Progenitor cell of endocrine pancreas (in vitro differentiated cells): ENCODE measurements around the gene SYNGR2. TPM values are rescaled to one million over a fixed set of nuclear protein-coding genes. Genes with fewer than 3 reads are reported as not detected.

Experiments used
- DNase-seq: peaks from one replicate; pipeline ENCODE4 v3.0.0; 2021; ENCODE audit warnings: low spot score; ENCODE audit not compliant: unreplicated experiment
- H3K27ac Mint-ChIP-seq: 2 replicates; pipeline ENCODE4 v1.8.0; 2021; ENCODE audit warnings: mild to moderate bottlenecking, moderate library complexity, mixed read lengths
- H3K27me3 Mint-ChIP-seq: 2 replicates; pipeline ENCODE4 v1.8.0; 2021; ENCODE audit warnings: mixed read lengths
- H3K36me3 Mint-ChIP-seq: 2 replicates; pipeline ENCODE4 v1.8.0; 2022; ENCODE audit warnings: mixed read lengths; ENCODE audit not compliant: insufficient read depth
- H3K4me1 Mint-ChIP-seq: 2 replicates; pipeline ENCODE4 v1.8.0; 2021; ENCODE audit warnings: low read depth, mixed read lengths
- H3K4me3 Mint-ChIP-seq: 2 replicates; pipeline ENCODE4 v1.8.0; 2021; ENCODE audit warnings: low read depth, mild to moderate bottlenecking, moderate library complexity, mixed read lengths
- H3K9me3 Mint-ChIP-seq: 2 replicates; pipeline ENCODE4 v1.8.0; 2021; ENCODE audit warnings: low read depth, mixed read lengths
- CTCF ChIP-seq: fragments of 200-600 bp; sonication (generic); IDR thresholded peaks from one replicate; pipeline ENCODE4 v1.5.0; 2021; ENCODE audit warnings: antibody characterized with exemption, mild to moderate bottlenecking; ENCODE audit not compliant: unreplicated experiment
- total RNA-seq: library from RNA; stranded (reverse); gene quantifications from 2 replicates; pipeline ENCODE4 v1.2.1, GENCODE V29; 2021

SYNGR2 gene
- total RNA-seq, 1 donor from 2014 or later: 51.5 TPM

DNA sequence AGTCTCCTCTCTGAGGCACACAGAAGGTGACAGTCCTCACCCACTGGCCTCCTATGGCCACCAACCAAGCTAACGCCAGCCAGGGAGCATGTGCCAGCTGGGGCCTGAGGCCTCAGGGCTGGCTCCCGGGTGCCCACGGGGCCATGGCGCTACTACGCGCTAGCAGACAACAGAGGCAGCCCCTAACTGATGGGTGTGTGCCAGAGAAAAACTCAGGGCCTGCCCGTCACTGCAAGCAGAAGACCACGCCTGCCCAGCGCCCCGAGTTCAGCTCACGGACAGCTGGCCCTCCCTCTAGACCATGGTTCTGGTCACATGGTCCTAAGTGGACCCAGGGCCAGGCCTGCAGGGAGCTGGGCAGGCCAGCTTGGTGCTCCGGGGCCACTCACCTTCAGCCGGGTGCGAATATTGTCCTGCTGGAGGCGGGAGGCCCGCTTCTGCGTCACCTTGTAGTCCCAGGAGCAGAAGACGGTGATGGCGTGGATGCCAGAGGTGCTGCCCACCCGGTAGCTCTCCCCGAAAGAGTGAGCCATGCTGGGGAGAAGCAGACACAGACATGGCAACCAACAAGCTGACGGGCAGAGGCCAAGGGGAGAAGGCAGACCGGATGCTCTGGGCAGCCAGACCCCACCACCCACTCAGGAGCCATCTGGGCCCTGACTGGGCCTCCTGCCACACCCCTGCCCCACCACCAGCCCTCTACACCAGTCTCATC is 46.0 kb upstream of the SYNGR2 start:
- Mint-ChIP-seq H3K4me3 (no peak overlapping the region), H3K27ac (no peak overlapping the region), H3K9me3 (no peaks in the 10 kb centered on the region), H3K4me1 (peaks cover 11% of the 10 kb centered on the region), H3K27me3 (no peaks in the 10 kb centered on the region), H3K36me3 (peaks cover 7% of the 10 kb centered on the region)
- TF ChIP-seq CTCF: no peak
- no peak for DNase-seq

GRCh38 chr17:78122931-78123249 is 45.5 kb upstream of the SYNGR2 start:
- no peaks in the 10 kb centered on the region for H3K27me3 Mint-ChIP-seq
- no peak for DNase-seq
- peaks cover 6% of the 10 kb centered on the region for H3K4me1 Mint-ChIP-seq
- H3K36me3 Mint-ChIP-seq: peaks cover 7% of the 10 kb centered on the region
- no peak overlapping the region for H3K4me3 Mint-ChIP-seq
- H3K9me3 Mint-ChIP-seq: no peaks in the 10 kb centered on the region
- no peak for TF ChIP-seq CTCF
- H3K27ac Mint-ChIP-seq: no peak overlapping the region

- Mint-ChIP-seq H3K27ac (peak overlapping the region; percentile 89), H3K9me3 (no peaks in the 10 kb centered on the region), H3K4me1 (peaks cover 4% of the 10 kb centered on the region), H3K4me3 (no peak overlapping the region), H3K27me3 (no peaks in the 10 kb centered on the region), H3K36me3 (peaks cover 7% of the 10 kb centered on the region)
- no peak for DNase-seq
- no peak for TF ChIP-seq CTCF
Measured at GRCh38 chr17:78123258-78123929, 45.0 kb upstream of the SYNGR2 start.

GRCh38 chr17:78124081-78124835 is 44.1 kb upstream of the SYNGR2 start:
- Mint-ChIP-seq H3K4me1 (peaks cover 6% of the 10 kb centered on the region), H3K27me3 (no peaks in the 10 kb centered on the region), H3K27ac (no peak overlapping the region), H3K36me3 (peaks cover 7% of the 10 kb centered on the region), H3K9me3 (no peaks in the 10 kb centered on the region), H3K4me3 (no peak overlapping the region)
- no peak for DNase-seq
- no peak for TF ChIP-seq CTCF

GRCh38 chr17:78124836-78125137 is 43.6 kb upstream of the SYNGR2 start:
- Mint-ChIP-seq H3K4me1 (peaks cover 6% of the 10 kb centered on the region), H3K27ac (no peak overlapping the region), H3K27me3 (peaks cover 1% of the 10 kb centered on the region), H3K4me3 (no peak overlapping the region), H3K36me3 (peaks cover 7% of the 10 kb centered on the region), H3K9me3 (no peaks in the 10 kb centered on the region)
- no peak for DNase-seq
- no peak for TF ChIP-seq CTCF
